GM19463 (cell line): Measurements from ENCODE around the gene MPST.
"Not testable (repeated sequence)": the region's sequence is repeated elsewhere in the genome, so short reads cannot be mapped to it uniquely, and the experiment has no call there.

Experiments used
- ATAC-seq: cut with Tn5 transposase; IDR thresholded peaks from one replicate; pipeline ENCODE4 v1.9.1; 2021; ENCODE audit warnings: mild to moderate bottlenecking, moderate library complexity; ENCODE audit not compliant: unreplicated experiment

MPST gene

DNA sequence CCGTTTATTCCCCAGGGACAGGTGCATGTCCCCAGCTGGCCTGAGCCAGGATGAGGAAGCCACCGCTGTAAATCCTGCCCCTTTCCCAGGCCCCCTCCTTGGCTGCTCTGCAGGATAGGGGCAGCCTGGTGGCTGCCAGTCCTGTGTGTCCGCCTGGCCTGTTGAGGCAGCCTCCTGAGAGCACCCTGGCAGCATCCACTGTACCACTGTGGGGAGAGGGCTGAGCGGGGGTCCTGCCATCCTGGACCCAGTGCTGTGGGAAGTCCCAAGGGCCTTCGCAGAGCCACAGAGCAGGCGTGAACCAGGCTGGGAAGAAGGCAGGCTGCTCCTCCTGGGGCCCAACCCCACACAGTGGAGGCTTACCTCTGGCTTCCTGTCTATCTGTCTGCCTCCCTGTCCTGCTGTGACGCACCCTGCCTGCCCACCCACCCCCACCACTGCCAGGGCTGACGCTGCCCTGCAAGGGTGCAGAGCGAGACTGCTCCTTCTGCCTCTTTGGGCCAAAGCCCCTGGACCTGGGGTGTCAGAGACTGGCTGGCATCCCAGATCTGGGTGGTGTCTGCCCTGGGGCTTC is 40.4 kb downstream of the MPST start:
- ATAC-seq: no peak

DNA sequence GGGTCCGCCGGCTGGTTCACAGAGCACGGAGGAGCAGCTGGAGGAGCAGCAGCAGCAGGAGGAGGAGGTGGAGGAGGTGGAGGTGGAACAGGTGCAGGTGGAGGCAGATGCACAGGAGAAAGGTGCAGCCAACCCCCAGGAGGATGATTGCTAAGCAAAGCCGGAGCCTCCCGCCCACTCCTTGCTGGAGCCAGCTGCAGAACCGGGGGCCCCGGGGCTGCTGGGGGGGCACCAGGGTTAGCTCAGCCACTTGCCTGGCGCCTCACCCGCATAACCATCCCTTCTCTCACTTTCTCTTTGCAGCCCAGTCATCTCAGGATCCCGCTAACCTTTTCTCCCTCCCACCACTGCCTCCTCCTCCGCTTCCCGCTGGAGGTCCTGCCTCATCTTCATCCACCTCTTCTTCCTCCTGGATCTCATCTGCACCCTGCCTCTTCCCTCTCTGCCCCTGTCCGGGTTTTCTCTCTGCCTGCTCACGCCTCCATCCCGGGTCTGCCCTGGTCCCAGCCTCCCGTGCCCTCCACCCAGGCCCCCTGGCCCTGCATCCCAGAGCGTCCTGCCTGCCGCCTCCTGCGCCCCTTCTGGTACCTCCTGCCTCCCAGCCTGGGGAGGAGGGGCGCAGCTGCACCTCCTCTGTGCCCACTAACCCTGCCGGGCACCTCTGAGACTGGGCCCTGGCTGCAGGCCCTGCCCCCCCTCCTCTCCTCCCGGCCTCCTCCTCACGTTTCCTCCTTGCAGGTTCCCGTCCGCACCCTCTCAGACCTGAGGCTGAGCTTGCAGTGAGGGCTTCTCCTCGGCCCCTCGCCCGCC is 41.5 kb downstream of the MPST start:
- ATAC-seq: no peak

- ATAC-seq: no peak
These were observed 42.3 kb downstream of the MPST start for GRCh38 chr22:37061611-37062375.

GRCh38 chr22:37062376-37062675 is 42.8 kb downstream of the MPST start:
- no peak for ATAC-seq

- no peak for ATAC-seq
These were observed 43.3 kb downstream of the MPST start for GRCh38 chr22:37062702-37063381.

DNA sequence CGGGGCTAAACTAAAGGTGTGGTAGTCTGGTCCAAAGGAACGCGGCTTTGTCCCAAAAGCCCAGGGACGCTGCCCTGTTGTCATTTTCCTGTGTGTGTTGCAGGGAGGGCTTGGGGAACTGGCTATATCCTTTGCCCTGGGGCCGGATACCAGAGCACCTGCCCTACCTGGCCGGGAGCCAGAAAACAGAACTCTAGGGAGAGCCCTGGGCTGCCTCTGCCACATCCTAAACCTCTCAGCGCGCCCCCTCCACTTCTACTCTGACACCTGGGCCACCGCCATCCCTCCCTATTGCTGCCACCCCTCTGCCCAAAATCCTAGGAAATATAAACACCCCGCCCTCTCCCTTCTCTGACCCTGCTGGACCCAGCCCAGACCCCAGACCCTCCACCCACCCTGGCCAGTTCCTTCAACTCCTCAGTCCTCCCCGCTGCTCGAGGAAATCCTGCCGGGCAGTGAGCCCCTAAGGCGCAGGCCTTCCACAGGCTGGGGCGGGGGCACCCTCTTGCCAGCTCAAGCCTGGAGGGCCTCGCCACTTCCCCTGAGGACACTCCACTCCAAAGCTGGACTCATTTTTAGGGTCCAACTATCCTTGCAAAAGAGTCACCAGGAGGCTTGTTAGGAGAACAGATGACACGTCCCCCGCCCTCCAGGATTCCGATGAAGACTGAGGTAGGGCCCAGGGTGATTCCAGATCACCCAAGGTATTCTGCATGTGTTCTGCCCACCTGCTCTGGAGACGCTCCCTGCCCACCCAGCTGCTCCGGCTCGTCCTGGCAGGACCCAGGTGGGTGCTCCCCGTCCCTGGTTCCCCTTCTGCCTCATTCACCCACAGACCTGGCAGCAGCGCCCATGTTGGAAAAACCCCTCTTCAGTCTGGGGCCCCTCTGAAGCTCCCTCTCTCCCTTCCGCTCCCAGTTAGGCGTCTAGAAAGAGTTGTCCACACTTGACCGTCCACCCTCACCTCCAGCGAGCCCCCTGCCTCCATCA is 44.2 kb downstream of the MPST start:
- ATAC-seq: no peak

DNA sequence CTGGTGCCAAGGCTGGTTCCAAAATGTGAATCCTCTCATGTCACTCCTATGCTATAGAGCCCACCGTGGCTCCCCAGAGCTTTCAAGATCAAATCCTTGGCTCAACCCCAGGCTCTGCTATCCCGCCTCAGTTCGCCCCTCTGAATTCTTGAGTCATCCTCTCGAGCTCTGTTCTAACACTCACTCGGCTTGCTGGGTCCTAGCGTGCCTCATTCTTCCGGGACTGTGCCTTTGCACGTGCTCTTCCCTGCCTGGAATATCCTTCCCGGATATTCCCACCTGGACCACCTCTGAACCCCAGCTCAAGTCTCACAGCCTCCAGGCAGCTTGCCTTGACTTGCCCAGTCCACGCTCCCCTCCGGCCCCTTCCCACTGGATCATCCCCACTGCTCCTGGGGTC is 45.0 kb downstream of the MPST start:
- ATAC-seq: no peak

DNA sequence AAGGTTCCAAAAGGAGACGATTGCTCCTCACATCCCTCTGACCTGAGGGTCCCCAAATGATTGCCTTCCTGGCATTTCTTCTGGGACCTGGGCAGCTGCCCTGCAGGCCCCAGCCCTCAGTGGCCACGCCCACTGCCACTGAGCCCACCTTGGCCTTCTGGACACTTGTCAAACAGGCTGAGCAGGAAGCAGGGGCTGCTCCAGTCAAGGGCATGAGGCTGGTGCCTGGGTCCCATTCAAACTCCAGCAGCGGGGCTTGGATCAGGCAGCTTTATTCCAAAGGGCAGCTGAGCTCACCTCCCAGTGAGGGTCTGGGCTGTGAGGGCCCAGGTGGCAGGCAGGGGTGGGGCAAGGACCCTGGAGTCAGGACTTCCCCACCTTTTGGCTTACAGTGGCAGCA is 45.6 kb downstream of the MPST start:
- ATAC-seq: no peak

GRCh38 chr22:37065961-37066360 is 46.4 kb downstream of the MPST start:
- no peak for ATAC-seq

- ATAC-seq: no peak
These were observed 47.9 kb downstream of the MPST start for GRCh38 chr22:37067428-37067827.

- no peak for ATAC-seq
These were observed 49.3 kb downstream of the MPST start for GRCh38 chr22:37068859-37069258.

DNA sequence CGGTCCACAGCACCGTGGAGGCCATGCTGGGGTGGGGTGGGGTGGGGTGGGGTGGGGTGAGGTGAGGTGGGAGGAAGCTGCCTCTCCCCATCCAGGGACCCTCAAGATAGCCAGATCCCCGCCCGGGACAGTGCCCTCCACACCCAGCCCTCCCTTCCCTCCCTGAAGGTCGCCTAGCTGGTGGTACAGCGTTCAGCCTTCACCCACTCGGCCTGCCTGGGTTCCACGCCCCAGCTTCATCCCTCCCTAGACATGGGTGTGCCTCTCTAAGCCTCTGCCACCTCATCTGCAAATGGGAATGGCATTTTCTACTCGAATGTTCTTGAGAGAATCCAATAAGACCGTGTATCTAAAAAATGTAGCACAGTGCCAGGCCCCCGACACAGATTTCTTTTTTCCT is 49.8 kb downstream of the MPST start:
- no peak for ATAC-seq

DNA sequence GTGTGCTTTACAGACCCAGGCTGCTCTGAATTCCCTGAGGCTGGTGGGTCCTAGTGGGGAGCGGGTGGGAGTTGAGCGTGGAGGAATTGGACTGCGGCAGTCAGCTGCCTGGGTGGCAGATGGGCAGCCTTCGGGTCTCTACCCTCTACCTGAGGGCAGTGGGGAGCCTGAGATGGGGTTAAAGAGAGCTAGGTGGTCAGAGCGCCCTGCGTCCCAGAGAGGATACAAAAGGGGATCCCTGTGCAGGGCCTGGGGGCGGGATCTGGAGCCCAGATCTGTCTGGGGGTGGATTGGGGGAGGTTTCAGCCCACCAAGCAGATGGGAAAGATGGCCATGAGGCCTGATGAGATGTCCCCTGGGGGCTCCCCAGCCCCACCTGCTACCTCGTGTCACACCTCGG is 50.2 kb downstream of the MPST start:
- no peak for ATAC-seq

- no peak for ATAC-seq
These were observed 50.8 kb downstream of the MPST start for GRCh38 chr22:37070334-37070733.

DNA sequence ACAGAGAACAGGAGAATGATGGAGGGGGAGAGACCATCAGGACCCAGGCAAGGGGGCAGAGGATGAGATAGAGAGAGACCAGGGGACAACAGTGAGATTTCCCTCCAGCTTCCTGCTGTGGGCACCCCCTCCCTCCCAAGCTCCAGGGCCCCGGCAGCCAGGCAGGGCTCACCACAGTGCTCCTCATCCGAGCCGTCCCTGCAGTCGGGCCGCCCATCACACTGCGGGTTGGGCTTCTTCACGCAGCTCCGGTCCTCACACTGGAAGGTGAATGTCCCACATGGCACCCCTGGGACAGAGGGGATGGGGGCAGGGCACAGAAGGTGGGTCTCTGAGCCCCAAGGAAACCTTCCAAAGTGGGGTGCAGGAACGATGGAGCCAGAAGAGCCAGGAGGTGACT is 51.2 kb downstream of the MPST start:
- no peak for ATAC-seq

DNA sequence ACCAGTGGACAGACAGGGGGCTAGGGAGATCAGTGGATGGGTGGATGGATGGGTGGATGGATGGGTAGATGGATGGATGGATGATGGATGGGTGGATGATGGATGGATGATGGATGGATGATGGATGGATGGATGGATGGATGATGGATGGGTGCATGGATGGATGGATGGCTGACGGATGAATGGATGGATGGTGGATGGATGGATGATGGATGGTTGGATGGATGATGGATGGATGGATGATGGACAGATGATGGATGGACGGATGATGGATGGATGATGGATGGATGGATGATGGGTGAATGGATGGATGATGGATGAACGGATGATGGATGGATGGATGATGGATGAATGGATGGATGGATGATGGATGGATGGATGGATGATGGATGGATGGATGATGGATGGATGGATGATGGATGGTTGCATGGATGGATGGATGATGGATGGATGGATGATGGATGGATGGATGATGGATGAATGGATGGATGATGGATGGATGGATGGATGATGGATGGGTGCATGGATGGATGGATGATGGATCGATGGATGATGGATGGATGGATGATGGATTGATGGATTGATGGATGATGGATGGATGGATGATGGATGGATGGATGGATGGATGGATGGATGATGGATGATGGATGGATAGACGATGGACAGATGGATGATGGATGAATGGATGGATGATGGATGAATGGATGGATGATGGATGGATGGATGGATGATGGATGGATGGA is 52.5 kb downstream of the MPST start:
- ATAC-seq: not testable (repeated sequence)

GRCh38 chr22:37072673-37073072 is 53.1 kb downstream of the MPST start:
- no peak for ATAC-seq

DNA sequence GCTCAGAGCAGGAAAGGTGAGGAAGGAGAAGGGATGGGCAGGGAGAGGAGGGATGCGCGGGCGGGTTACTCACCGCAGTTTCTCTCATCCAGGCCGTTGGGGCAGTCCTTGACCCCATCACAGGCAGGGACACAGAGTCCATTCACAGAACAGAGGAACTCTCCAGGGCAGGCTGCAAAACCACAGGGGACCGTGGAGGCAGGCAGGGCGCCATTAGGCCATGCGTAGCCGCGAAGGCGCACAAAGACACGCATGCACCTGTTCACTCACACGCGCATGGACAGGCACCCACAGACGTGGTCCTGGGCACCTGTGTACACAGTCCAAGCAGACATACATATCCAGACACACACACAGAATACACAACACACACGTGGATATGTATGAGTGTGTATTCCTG is 55.0 kb downstream of the MPST start:
- ATAC-seq: no peak

- no peak for ATAC-seq
These were observed 55.5 kb downstream of the MPST start for GRCh38 chr22:37075046-37075445.
